HL-60 (cell line): ENCODE results near the gene ELF4.

Source experiments
- DNase-seq, 2 experiments: peaks; one replicate each; pipeline ENCODE4 v3.0.0-alpha.2; 2010 to 2020; ENCODE audit warnings: low read depth in 1 of 2, low spot score in 1 of 2
- H3K27ac ChIP-seq: fragments of 250-450 bp; sonication (Bioruptor Pico); replicated peaks from 2 replicates; pipeline ENCODE4 v1.5.1; 2020; ENCODE audit warnings: mild to moderate bottlenecking, moderate library complexity
- H3K27me3 ChIP-seq: fragments of 250-450 bp; sonication (Bioruptor Pico); 2 replicates; pipeline ENCODE4 v1.5.1; 2021; ENCODE audit warnings: mild to moderate bottlenecking, moderate library complexity; ENCODE audit not compliant: insufficient read depth, poor library complexity, severe bottlenecking
- H3K4me3 ChIP-seq: replicated peaks from 2 replicates; pipeline ENCODE4 v1.5.1; 2011; ENCODE audit warnings: mild to moderate bottlenecking, control low read depth, low read length; ENCODE audit not compliant: insufficient read depth
- GABPA ChIP-seq: IDR thresholded peaks from 2 replicates; pipeline ENCODE4 v1.6.1; 2012; ENCODE audit warnings: low read depth
- POLR2AphosphoS5 ChIP-seq: IDR thresholded peaks from 2 replicates; pipeline ENCODE4 v1.6.1; 2012; ENCODE audit warnings: low read depth
- SPI1 ChIP-seq: IDR thresholded peaks from 2 replicates; pipeline ENCODE4 v1.6.1; 2012; ENCODE audit warnings: low read depth, mild to moderate bottlenecking, borderline replicate concordance
- TF ChIP-seq, protein P1 (sequence below): IDR thresholded peaks from one replicate; pipeline ENCODE4 v1.5.1; 2011; ENCODE audit warnings: low read length, control low read depth, inconsistent platforms; ENCODE audit not compliant: insufficient read depth
- TF ChIP-seq, protein P2 (sequence below): IDR thresholded peaks from 2 replicates; pipeline ENCODE4 v1.6.1; 2012; ENCODE audit warnings: low read depth; ENCODE audit not compliant: insufficient replicate concordance

The ELF4 gene

DNA sequence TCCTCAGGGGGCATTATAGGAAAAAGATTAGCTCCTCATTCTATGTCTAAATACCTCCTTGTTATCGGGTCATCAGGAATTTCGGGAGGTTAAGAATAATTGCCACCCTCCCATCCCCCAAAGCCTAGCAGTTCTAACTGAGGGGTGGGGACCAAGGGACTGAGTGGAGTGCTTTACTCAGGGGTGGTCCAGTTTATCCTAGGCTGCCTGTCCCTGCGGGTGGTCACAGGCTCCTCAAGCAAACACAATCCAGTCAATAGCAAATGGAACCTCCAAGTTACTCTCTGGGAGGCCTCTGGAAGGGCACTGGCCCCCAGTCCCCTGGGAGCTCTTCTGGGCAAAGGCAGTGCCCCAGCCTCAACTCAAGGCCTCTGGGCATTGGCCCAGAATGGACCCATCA, 6.7 kb downstream of the ELF4 start:
- no peak for TF ChIP-seq SPI1
- TF ChIP-seq, protein P1, sequence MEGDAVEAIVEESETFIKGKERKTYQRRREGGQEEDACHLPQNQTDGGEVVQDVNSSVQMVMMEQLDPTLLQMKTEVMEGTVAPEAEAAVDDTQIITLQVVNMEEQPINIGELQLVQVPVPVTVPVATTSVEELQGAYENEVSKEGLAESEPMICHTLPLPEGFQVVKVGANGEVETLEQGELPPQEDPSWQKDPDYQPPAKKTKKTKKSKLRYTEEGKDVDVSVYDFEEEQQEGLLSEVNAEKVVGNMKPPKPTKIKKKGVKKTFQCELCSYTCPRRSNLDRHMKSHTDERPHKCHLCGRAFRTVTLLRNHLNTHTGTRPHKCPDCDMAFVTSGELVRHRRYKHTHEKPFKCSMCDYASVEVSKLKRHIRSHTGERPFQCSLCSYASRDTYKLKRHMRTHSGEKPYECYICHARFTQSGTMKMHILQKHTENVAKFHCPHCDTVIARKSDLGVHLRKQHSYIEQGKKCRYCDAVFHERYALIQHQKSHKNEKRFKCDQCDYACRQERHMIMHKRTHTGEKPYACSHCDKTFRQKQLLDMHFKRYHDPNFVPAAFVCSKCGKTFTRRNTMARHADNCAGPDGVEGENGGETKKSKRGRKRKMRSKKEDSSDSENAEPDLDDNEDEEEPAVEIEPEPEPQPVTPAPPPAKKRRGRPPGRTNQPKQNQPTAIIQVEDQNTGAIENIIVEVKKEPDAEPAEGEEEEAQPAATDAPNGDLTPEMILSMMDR: no peak
- no peak for TF ChIP-seq GABPA
- no peak for TF ChIP-seq POLR2AphosphoS5
- TF ChIP-seq, protein P2, sequence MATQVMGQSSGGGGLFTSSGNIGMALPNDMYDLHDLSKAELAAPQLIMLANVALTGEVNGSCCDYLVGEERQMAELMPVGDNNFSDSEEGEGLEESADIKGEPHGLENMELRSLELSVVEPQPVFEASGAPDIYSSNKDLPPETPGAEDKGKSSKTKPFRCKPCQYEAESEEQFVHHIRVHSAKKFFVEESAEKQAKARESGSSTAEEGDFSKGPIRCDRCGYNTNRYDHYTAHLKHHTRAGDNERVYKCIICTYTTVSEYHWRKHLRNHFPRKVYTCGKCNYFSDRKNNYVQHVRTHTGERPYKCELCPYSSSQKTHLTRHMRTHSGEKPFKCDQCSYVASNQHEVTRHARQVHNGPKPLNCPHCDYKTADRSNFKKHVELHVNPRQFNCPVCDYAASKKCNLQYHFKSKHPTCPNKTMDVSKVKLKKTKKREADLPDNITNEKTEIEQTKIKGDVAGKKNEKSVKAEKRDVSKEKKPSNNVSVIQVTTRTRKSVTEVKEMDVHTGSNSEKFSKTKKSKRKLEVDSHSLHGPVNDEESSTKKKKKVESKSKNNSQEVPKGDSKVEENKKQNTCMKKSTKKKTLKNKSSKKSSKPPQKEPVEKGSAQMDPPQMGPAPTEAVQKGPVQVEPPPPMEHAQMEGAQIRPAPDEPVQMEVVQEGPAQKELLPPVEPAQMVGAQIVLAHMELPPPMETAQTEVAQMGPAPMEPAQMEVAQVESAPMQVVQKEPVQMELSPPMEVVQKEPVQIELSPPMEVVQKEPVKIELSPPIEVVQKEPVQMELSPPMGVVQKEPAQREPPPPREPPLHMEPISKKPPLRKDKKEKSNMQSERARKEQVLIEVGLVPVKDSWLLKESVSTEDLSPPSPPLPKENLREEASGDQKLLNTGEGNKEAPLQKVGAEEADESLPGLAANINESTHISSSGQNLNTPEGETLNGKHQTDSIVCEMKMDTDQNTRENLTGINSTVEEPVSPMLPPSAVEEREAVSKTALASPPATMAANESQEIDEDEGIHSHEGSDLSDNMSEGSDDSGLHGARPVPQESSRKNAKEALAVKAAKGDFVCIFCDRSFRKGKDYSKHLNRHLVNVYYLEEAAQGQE: no peak
- Histone ChIP-seq H3K27ac (no peak overlapping the region), H3K4me3 (no peak overlapping the region), H3K27me3 (no peaks in the 10 kb centered on the region)
- DNase-seq: no peak

DNA sequence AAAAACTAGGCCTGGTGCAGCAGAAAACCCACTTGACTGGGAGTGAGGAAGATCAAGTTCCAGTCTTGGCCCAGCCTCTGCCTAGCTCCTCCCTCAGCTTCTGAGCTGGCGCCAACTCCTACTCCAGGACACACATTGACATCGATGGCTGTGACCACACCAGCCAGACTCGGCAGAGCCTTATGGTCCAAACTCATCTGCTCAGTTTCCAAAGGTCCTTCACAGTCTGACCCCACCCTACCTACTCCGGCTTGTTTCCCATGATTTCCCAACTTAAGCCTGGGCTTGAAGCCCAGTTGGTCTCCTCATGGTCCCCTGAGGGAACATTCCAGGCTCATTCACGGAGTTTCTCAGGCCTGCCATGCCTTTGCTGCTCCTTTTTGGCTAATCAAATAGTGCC, 10.1 kb downstream of the ELF4 start:
- no peak overlapping the region for H3K27ac ChIP-seq
- TF ChIP-seq GABPA (no peak), POLR2AphosphoS5 (no peak), SPI1 (no peak)
- TF ChIP-seq, protein P1: no peak
- TF ChIP-seq, protein P2: no peak
- no peak overlapping the region for H3K4me3 ChIP-seq
- H3K27me3 ChIP-seq: no peaks in the 10 kb centered on the region
- DNase-seq: no peak

DNA sequence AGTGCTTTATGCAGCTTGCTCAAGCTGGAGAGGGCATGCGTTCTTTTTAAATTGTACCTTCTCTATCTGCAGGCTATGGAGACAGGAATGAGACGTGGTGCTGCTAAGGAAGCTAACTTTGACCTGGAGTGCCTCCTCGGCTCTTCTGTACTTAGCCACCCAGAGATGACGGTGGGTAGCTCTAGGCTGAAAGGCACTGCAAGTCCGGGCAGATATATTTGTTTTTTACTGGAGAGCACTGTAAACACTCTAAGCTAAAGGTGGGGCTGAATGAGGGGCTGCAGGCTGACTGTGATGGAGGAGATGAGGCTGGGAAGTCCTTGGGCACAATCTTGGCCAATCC, 12.1 kb downstream of the ELF4 start:
- no peak for DNase-seq
- 0 out of 2 replicates have a peak overlapping the region, but pooled peaks have one; percentile 1 for H3K27ac ChIP-seq
- TF ChIP-seq, protein P1: no peak
- no peak for TF ChIP-seq POLR2AphosphoS5
- no peak for TF ChIP-seq SPI1
- TF ChIP-seq, protein P2: no peak
- TF ChIP-seq GABPA: no peak
- no peak overlapping the region for H3K4me3 ChIP-seq
- no peaks in the 10 kb centered on the region for H3K27me3 ChIP-seq
